C4-2B (cell line): ENCODE data around the gene FOXN3.

Source experiments
- ZFX ChIP-seq: fragments of 450-650 bp; IDR thresholded peaks from 2 replicates; pipeline ENCODE4 v1.6.1; 2017
- TF ChIP-seq, protein P1 (sequence below): fragments of 450-650 bp; conservative IDR thresholded peaks from 2 replicates; pipeline ENCODE4 v1.5.1; 2017; ENCODE audit warnings: mild to moderate bottlenecking

- TF ChIP-seq, protein P1, sequence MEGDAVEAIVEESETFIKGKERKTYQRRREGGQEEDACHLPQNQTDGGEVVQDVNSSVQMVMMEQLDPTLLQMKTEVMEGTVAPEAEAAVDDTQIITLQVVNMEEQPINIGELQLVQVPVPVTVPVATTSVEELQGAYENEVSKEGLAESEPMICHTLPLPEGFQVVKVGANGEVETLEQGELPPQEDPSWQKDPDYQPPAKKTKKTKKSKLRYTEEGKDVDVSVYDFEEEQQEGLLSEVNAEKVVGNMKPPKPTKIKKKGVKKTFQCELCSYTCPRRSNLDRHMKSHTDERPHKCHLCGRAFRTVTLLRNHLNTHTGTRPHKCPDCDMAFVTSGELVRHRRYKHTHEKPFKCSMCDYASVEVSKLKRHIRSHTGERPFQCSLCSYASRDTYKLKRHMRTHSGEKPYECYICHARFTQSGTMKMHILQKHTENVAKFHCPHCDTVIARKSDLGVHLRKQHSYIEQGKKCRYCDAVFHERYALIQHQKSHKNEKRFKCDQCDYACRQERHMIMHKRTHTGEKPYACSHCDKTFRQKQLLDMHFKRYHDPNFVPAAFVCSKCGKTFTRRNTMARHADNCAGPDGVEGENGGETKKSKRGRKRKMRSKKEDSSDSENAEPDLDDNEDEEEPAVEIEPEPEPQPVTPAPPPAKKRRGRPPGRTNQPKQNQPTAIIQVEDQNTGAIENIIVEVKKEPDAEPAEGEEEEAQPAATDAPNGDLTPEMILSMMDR: no peak
- no peak for TF ChIP-seq ZFX
Measured at GRCh38 chr14:89429199-89430181, 12.5 kb upstream of the FOXN3 start.
